GM21423 (cell line): ENCODE measurements around the gene THUMPD2.

Experiments
- ATAC-seq: cut with Tn5 transposase; IDR thresholded peaks from one replicate; pipeline ENCODE4 v1.9.1; 2021; ENCODE audit warnings: mild to moderate bottlenecking, moderate library complexity; ENCODE audit not compliant: unreplicated experiment

THUMPD2 gene

GRCh38 chr2:39762448-39762847 lies 16.6 kb downstream of the THUMPD2 start:
- no peak for ATAC-seq

GRCh38 chr2:39757156-39757555 lies 21.9 kb downstream of the THUMPD2 start:
- ATAC-seq: no peak

- no peak for ATAC-seq
Observed at GRCh38 chr2:39755466-39755865, 23.6 kb downstream of the THUMPD2 start.

- no peak for ATAC-seq
Observed at GRCh38 chr2:39743269-39743776, 35.7 kb downstream of the THUMPD2 start.

GRCh38 chr2:39741871-39742270 lies 37.2 kb downstream of the THUMPD2 start:
- no peak for ATAC-seq

GRCh38 chr2:39739386-39739785 lies 39.7 kb downstream of the THUMPD2 start:
- no peak for ATAC-seq

- no peak for ATAC-seq
Observed at GRCh38 chr2:39738936-39739335, 40.1 kb downstream of the THUMPD2 start.

GRCh38 chr2:39737661-39738060 lies 41.4 kb downstream of the THUMPD2 start:
- ATAC-seq: no peak

- no peak for ATAC-seq
Observed at GRCh38 chr2:39736640-39737039, 42.4 kb downstream of the THUMPD2 start.

GRCh38 chr2:39735648-39736047 lies 43.4 kb downstream of the THUMPD2 start:
- no peak for ATAC-seq

- ATAC-seq: no peak
Observed at GRCh38 chr2:39734445-39734844, 44.6 kb downstream of the THUMPD2 start.

GRCh38 chr2:39733070-39733674 lies 45.9 kb downstream of the THUMPD2 start:
- no peak for ATAC-seq

- no peak for ATAC-seq
Observed at GRCh38 chr2:39732482-39732881, 46.6 kb downstream of the THUMPD2 start.

GRCh38 chr2:39731546-39731945 lies 47.5 kb downstream of the THUMPD2 start:
- no peak for ATAC-seq

- peak; percentile 34 for ATAC-seq
Observed at GRCh38 chr2:39730685-39731302, 48.3 kb downstream of the THUMPD2 start.

- no peak for ATAC-seq
Observed at GRCh38 chr2:39730276-39730675, 48.8 kb downstream of the THUMPD2 start.

GRCh38 chr2:39728941-39729351 lies 50.1 kb downstream of the THUMPD2 start:
- ATAC-seq: peak; percentile 35

GRCh38 chr2:39728085-39728484 lies 51.0 kb downstream of the THUMPD2 start:
- ATAC-seq: peak; percentile 71

- no peak for ATAC-seq
Observed at GRCh38 chr2:39725401-39725800, 53.7 kb downstream of the THUMPD2 start.

GRCh38 chr2:39724828-39725144 lies 54.3 kb downstream of the THUMPD2 start:
- no peak for ATAC-seq

GRCh38 chr2:39723946-39724827 lies 54.9 kb downstream of the THUMPD2 start:
- ATAC-seq: no peak

GRCh38 chr2:39723497-39723896 lies 55.6 kb downstream of the THUMPD2 start:
- ATAC-seq: no peak
